ENCODE measurements around the gene ANKRD18B.

The ANKRD18B gene

GRCh38 chr9:33620738-33621439 lies 96.8 kb downstream of the ANKRD18B start:
- no peak overlapping the region for H3K4me3 ChIP-seq (ENCODE audit: severe bottlenecking)
- H3K4me1 ChIP-seq (ENCODE audit: insufficient read depth, poor library complexity, severe bottlenecking) = peaks cover 20% of the 10 kb centered on the region
- no peaks in the 10 kb centered on the region for H3K27me3 ChIP-seq (ENCODE audit: insufficient read depth, poor library complexity, severe bottlenecking)
- TF ChIP-seq, protein P1, sequence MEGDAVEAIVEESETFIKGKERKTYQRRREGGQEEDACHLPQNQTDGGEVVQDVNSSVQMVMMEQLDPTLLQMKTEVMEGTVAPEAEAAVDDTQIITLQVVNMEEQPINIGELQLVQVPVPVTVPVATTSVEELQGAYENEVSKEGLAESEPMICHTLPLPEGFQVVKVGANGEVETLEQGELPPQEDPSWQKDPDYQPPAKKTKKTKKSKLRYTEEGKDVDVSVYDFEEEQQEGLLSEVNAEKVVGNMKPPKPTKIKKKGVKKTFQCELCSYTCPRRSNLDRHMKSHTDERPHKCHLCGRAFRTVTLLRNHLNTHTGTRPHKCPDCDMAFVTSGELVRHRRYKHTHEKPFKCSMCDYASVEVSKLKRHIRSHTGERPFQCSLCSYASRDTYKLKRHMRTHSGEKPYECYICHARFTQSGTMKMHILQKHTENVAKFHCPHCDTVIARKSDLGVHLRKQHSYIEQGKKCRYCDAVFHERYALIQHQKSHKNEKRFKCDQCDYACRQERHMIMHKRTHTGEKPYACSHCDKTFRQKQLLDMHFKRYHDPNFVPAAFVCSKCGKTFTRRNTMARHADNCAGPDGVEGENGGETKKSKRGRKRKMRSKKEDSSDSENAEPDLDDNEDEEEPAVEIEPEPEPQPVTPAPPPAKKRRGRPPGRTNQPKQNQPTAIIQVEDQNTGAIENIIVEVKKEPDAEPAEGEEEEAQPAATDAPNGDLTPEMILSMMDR (IDR thresholded peaks at IDR 0.05; ENCODE audit: poor library complexity, severe bottlenecking) = no peak
- peak; percentile 86 for DNase-seq (ENCODE audit: low spot score)
- H3K9me3 ChIP-seq (ENCODE audit: severe bottlenecking) = no peaks in the 10 kb centered on the region
- no peaks in the 10 kb centered on the region for H3K36me3 ChIP-seq (ENCODE audit: low read depth)
- H3K27ac ChIP-seq (ENCODE audit: poor library complexity, severe bottlenecking) = peak overlapping the region; percentile 94
- ATAC-seq (ENCODE audit: low read depth) = peak; percentile 97

Measured in RWPE2 (cell line).